ENCODE data around the gene UNK. TPM values are rescaled to one million over a fixed set of nuclear protein-coding genes. Genes with fewer than 3 reads are reported as not detected.

UNK gene
- total and polyA plus RNA-seq, 2 of the 13 experiments (the other 11 are each of a cell fraction or from before 2014, with no cell fraction given) = 31.6 to 33.0 TPM

DNA sequence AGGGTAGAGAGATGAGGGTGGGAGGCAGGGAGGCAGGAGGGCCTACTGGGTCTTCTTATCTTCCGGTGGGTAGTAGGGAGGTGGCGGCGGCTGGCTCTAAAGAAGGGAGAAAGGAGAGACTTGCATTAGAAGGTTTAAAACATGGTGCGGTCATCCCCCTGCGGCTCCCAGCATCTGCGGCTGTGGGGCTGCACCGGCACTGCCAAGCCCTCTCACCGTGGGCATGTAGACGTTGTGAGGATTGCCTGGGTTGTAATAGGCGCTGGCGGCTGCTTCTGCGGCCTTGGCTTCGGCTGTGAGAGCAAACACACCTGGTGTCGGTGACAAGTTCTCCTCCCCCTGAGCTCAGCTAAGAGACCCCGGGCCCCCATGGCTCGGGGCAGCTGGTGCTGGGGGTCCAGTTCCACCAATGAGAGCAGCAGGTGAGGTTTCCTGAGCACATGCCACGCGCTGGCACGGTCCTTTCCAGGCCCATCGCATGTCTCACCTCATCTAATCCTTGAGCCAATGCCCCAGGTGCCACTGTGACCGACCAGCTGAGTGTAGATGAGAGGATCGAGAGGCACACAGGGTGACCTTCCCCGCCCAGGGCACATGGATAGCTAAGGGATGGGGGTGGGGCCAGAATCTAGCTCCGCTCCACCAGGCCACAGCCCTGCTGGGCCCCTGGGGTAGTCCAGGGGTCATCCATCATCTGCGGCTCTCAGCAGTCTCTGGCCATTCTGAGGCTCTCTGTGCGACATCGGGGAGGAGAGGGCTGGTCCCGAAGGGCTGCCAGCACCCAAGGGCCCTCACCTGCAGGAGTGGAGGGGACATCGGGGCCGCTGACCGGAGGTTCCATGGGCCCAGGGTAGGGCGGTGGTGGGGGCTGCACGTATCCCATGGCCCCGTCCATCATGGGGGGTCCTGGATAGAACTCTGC is 62.3 kb downstream of the UNK start (continued):
- TF ChIP-seq DNMT3B (CRISPR knock-in tag; conservative IDR thresholded peaks at IDR 0.05) (no peak), PBX2 (CRISPR knock-in tag; IDR thresholded peaks at IDR 0.05) (peak; percentile 58; the same call in 1 of the 2 replicates), ZNF879 (CRISPR knock-in tag; IDR thresholded peaks at IDR 0.05) (no peak), MEIS1 (CRISPR knock-in tag; IDR thresholded peaks at IDR 0.05; ENCODE audit: borderline replicate concordance) (peak; percentile 97), FOXC1 (CRISPR knock-in tag; IDR thresholded peaks at IDR 0.05; ENCODE audit: borderline replicate concordance) (peak; percentile 97), ZFP36 (IDR thresholded peaks at IDR 0.05; ENCODE audit: borderline replicate concordance, low read depth, low read length, partially characterized antibody) (no peak), MBD4 (IDR thresholded peaks at IDR 0.05; ENCODE audit: borderline replicate concordance, low read length) (no peak), ZNF24 (IDR thresholded peaks at IDR 0.05) (no peak), ZNF567 (CRISPR knock-in tag; IDR thresholded peaks at IDR 0.05; ENCODE audit: borderline replicate concordance) (no peak), ZNF562 (CRISPR knock-in tag; IDR thresholded peaks at IDR 0.05; ENCODE audit: borderline replicate concordance) (no peak), EP300 (IDR thresholded peaks at IDR 0.05; ENCODE audit: low read depth in 2 of 2, low read length in 2 of 2) (peak; percentile 63 to 86; a peak in 3 of 4 replicates), EP300 (CRISPR knock-in tag; IDR thresholded peaks at IDR 0.05; ENCODE audit: borderline replicate concordance) (peak; percentile 88), MEIS2 (CRISPR knock-in tag; IDR thresholded peaks at IDR 0.05) (peak; percentile 99), ZNF713 (CRISPR knock-in tag; IDR thresholded peaks at IDR 0.05) (peak; percentile 92; the same call in 1 of the 2 replicates), NFKBIZ (CRISPR knock-in tag; IDR thresholded peaks at IDR 0.05) (peak; percentile 68), NKX3-1 (CRISPR knock-in tag; IDR thresholded peaks at IDR 0.05) (peak; percentile 87; the same call in 1 of the 2 replicates), ZNF746 (CRISPR knock-in tag; IDR thresholded peaks at IDR 0.05) (peak; percentile 65; the same call in 1 of the 2 replicates), YY1 (IDR thresholded peaks at IDR 0.05; ENCODE audit: insufficient read depth, insufficient replicate concordance, low read depth, low read length) (peak; percentile 9), ZNF124 (CRISPR knock-in tag; IDR thresholded peaks at IDR 0.05) (peak; percentile 48; the same call in 1 of the 2 replicates), KAT2B (IDR thresholded peaks at IDR 0.05; ENCODE audit: borderline replicate concordance, low read depth, low read length) (no peak), ONECUT2 (CRISPR knock-in tag; IDR thresholded peaks at IDR 0.05) (peak; percentile 30; the same call in 1 of the 2 replicates), NFYC (CRISPR knock-in tag; IDR thresholded peaks at IDR 0.05) (peak; percentile 71), PHB2 (IDR thresholded peaks at IDR 0.05; ENCODE audit: partially characterized antibody) (no peak), FIP1L1 (IDR thresholded peaks at IDR 0.05; ENCODE audit: borderline replicate concordance, insufficient read depth, low read depth, low read length) (no peak)
- TF ChIP-seq, protein P1, sequence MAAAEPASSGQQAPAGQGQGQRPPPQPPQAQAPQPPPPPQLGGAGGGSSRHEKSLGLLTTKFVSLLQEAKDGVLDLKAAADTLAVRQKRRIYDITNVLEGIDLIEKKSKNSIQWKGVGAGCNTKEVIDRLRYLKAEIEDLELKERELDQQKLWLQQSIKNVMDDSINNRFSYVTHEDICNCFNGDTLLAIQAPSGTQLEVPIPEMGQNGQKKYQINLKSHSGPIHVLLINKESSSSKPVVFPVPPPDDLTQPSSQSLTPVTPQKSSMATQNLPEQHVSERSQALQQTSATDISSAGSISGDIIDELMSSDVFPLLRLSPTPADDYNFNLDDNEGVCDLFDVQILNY (CRISPR knock-in tag; conservative IDR thresholded peaks at IDR 0.05) = no peak; the same call in 1 of the 2 replicates
- TF ChIP-seq, protein P2, sequence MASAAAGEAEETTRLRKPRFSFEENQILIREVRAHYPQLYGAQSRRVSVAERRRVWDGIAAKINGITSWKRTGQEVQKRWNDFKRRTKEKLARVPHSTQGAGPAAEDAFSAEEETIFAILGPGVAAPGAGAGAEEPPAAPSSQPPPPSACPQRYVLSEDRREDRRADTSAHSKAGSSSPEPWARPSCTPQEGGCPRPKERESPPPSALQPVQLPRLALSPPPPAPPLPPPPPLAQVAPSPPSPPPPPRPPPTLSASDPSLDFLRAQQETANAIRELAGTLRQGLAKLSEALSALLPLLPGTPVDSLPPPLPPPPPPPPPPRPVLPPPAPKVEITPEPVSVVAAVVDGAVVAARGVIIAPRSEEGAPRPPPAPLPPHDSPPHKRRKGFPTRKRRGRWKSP (CRISPR knock-in tag; IDR thresholded peaks at IDR 0.05) = peak; percentile 75

Measured in HepG2 (cell line).